GM18520 (cell line): ENCODE data around the gene PRSS50.

Source experiments
- ATAC-seq: cut with Tn5 transposase; IDR thresholded peaks from one replicate; pipeline ENCODE4 v1.9.1; 2021; ENCODE audit not compliant: unreplicated experiment

The PRSS50 gene

GRCh38 chr3:46671541-46672348 is 45.9 kb downstream of the PRSS50 start:
- no peak for ATAC-seq

GRCh38 chr3:46670891-46671427 is 46.7 kb downstream of the PRSS50 start:
- ATAC-seq = no peak

GRCh38 chr3:46670000-46670890 is 47.4 kb downstream of the PRSS50 start:
- ATAC-seq = no peak

GRCh38 chr3:46669191-46669999 is 48.3 kb downstream of the PRSS50 start:
- ATAC-seq = no peak

- no peak for ATAC-seq
Measured at GRCh38 chr3:46668591-46668990, 49.1 kb downstream of the PRSS50 start.

- ATAC-seq = no peak
Measured at GRCh38 chr3:46668116-46668515, 49.6 kb downstream of the PRSS50 start.

GRCh38 chr3:46667657-46668056 is 50.0 kb downstream of the PRSS50 start:
- no peak for ATAC-seq

- ATAC-seq = no peak
Measured at GRCh38 chr3:46667061-46667621, 50.5 kb downstream of the PRSS50 start.

- no peak for ATAC-seq
Measured at GRCh38 chr3:46666453-46666845, 51.2 kb downstream of the PRSS50 start.

- no peak for ATAC-seq
Measured at GRCh38 chr3:46665763-46666452, 51.8 kb downstream of the PRSS50 start.

GRCh38 chr3:46664971-46665762 is 52.5 kb downstream of the PRSS50 start:
- ATAC-seq = no peak

GRCh38 chr3:46664188-46664970 is 53.3 kb downstream of the PRSS50 start:
- no peak for ATAC-seq

- ATAC-seq = no peak
Measured at GRCh38 chr3:46663591-46664135, 54.0 kb downstream of the PRSS50 start.

GRCh38 chr3:46662771-46663551 is 54.7 kb downstream of the PRSS50 start:
- ATAC-seq = no peak
